Activated T-helper 1 cell treated with Interleukin-2 at 50 U/mL for 16 hours (primary cell): Measurements from ENCODE around the gene JPH4.
"Not testable (repeated sequence)": the region's sequence is repeated elsewhere in the genome, so short reads cannot be mapped to it uniquely, and the experiment has no call there.

Source experiments
- DNase-seq: peaks from one replicate; pipeline ENCODE4 v3.0.0-alpha.2; 2020; ENCODE audit warnings: low read depth

The JPH4 gene

GRCh38 chr14:23578560-23579310 lies at the start of gene JPH4:
JPH4 (minus strand) TSS chr14:23578790; CDS start chr14:23577453, 1,337 bp downstream.
- DNase-seq = no peak

- DNase-seq = no peak
These were observed 49.4 kb upstream of the JPH4 start for GRCh38 chr14:23627961-23628360.

- DNase-seq = no peak
These were observed 48.4 kb upstream of the JPH4 start for GRCh38 chr14:23626946-23627345.

DNA sequence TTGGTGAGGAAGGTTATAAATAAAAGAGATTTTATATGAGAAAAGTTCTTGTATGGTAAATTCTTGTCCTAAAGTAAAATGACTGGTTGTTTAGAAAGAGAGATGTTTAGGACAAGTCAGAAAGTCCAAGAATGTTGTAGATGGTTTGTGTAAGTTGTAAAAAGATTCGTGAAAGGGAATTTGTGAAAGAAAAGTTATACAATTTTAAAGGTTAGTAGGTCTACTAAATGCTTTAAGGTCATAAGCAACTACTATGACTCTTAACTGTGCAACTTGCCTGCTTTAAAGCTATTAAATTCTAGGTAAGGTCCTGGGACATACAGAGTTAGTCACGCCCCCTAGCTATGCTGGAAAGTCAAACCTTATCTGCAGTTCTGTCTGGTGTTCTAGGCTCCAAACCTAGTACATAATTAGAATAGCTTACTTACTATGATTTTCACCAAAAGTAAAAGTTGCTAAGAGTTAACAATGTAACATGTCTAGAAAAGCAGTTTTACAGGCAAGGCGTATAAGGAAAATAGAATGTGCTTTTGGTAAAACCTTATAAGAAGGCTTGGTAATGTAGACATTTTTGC lies 46.3 kb upstream of the JPH4 start:
- DNase-seq = no peak

- DNase-seq = no peak
These were observed 45.4 kb upstream of the JPH4 start for GRCh38 chr14:23623962-23624361.

DNA sequence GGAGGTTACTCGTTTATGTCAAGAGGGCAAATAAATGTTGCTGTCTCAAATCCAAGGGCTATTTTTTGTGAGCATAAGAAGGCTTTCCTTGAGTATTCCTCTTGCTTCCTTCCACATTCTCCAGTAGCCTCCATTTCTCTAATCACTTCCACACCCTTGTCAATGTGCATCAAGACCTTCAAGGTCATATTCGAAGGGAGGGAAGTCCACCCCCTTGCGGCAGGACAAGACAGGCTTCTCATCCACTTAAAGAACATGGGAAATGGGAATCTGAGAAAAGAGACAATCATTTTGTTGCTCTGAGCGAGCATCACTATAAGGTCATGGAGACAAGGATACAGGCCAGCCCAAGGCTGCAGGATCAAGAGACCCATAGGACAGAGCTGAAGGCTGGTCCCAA lies 44.4 kb upstream of the JPH4 start:
- DNase-seq = no peak

DNA sequence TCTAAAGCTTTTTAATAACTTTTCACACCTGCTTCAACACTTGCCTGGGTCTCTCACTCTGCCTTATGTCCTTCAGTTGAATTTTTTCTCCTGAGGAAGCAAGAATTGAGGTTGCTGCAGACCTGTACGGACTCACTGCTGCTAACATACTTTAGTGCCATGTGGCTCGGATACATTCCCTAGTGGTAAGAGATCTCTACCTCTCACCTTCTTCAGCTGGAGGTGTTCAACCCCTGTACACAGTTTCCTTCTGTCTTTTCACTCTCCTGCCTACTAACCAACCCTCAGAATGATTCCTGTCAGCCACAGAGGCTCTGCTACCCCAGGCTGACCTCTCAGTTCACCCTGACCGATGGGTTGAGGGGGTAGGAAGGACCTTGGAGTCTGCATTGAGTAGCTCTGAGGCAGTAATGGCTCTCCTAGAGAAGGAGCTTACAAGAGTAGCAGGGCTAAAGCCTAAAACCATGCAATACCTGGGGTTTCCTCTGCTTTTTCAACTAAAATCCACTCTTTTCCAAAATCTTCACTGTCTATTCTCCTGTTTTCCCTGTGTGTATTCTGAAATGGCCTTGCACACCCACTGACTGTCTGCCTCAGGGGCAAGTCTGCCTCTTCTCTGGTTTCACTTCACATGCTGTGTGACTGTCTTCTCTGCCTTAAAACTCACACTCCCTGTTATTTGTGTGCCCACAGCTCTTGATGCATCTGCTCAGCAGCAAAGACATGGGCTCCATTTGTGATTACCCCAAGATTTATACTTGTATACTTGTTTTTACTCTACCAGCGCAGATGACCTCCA lies 43.5 kb upstream of the JPH4 start:
- no peak for DNase-seq

DNA sequence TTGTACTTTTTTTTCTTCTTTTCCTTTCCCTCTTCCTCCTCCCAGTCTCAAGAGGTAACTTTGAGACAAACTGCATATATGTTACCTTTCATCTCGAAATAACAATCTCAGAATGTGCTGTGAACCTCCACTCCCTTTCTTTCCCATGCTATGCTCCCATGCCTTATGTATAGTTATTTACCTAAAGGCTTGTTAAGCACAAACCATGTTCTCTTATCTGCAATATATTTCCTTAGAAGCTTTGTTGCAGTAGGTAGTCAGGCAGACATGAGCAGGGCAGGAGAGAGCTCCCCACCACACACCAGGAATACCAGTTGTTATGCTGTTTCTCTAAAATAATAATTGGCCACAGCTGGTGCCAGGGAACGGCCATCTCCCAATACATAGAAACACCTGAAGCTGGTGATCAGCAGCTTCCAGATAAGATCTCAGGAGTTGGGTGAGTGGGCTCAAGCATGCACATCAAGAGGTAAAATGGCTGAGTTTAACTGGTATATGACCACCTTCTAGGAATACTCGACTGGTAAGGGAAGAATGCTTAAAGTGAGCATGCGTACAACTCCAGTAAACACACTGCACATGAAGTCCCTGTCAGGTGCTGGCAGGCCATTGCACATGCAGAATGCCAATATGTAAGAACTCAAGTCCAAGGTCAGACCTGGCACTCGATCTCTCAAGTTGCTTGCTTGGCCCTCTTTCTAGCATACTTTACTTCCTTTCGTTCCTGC lies 42.8 kb upstream of the JPH4 start:
- no peak for DNase-seq

DNA sequence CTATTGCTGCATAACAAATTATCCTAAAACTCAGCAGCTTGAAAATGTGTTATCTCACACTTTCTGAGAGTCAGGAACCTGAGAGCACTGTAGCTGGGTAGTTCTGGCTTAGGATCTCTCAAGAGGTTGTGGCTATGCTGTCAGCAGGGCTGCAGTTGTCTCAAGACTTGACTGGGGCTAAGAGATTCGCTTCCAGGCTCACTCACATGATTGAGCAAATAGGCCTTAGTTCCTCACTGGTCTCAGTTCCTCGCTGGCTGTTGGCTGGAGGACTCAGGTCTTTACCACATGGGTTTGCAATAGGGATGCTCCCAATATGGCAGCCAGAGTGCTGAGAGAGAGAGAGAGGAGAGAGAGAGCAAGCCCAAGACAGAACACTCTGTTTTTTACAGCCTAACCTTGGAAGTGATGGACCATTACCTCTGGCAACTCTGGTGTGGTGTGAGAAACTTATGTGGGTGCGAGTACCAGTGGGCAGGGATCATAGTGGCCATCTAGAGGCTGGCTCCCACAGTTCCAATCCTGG lies 41.6 kb upstream of the JPH4 start:
- no peak for DNase-seq

- no peak for DNase-seq
These were observed 39.9 kb upstream of the JPH4 start for GRCh38 chr14:23618415-23618988.

DNA sequence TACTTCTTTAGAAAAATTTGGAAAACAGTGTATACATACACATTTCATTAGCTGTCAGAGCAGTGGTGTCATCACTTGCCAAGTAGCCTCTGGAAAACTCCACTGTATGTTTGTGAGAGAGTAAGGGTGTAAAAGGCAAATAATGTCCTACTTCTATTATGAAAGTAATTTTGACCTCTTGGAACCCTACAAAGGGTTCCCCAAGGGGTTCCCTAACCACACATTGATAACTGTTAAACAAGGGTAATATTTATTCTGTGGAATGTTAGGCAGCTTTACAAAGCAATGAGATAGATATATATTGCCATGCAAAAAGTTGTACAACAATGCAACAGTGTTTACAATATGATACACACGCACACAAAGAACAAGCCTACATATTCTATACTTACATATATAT lies 38.9 kb upstream of the JPH4 start:
- no peak for DNase-seq

GRCh38 chr14:23615856-23616255 lies 37.3 kb upstream of the JPH4 start:
- no peak for DNase-seq

DNA sequence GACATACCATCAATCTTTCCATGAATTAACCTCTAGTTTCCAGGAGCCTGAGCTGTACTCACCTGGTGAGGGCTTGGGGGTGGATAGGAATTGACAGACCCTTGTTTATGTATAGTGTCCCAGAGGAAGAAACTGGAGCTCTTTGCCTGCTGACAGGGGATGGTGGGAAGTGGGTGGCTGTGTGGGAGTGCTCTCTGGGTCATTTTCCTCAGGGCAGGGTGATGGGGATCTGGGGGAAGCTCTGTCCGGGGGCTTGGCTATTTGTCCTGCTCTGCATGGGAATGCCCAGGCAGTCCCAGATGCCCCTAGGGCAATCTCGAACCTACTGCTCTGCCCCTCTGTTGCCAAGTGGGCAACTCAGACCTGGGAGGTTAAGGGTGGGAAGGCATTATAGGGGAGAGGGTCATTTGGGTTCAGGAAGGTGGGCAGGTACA lies 35.8 kb upstream of the JPH4 start:
- DNase-seq = no peak

GRCh38 chr14:23613242-23614070 lies 34.9 kb upstream of the JPH4 start:
- no peak for DNase-seq

- DNase-seq = no peak
These were observed 34.2 kb upstream of the JPH4 start for GRCh38 chr14:23612802-23613201.

GRCh38 chr14:23612354-23612732 lies 33.8 kb upstream of the JPH4 start:
- DNase-seq = no peak

DNA sequence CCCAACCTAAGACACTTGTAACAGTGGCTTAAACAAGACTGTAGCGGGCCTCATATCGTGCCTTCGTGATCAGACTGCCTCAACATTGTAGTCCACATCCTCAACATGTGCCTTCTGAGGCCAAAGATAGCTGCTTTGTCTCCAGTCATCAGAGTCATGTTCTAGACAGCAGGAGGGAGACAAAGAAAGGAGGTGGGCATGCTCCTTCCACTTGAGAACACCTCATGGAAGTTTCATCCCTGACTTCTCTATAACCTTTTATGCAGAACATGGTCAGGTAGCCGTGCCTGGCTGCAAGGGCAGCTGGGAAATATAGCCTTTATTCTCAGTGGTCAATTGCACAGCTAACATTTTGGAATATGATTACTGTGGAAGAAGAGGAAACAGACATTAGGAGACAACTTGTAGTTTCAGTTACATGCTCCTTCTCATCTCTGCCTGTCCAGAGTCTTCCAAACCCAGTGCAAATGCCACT lies 32.3 kb upstream of the JPH4 start:
- DNase-seq = no peak

DNA sequence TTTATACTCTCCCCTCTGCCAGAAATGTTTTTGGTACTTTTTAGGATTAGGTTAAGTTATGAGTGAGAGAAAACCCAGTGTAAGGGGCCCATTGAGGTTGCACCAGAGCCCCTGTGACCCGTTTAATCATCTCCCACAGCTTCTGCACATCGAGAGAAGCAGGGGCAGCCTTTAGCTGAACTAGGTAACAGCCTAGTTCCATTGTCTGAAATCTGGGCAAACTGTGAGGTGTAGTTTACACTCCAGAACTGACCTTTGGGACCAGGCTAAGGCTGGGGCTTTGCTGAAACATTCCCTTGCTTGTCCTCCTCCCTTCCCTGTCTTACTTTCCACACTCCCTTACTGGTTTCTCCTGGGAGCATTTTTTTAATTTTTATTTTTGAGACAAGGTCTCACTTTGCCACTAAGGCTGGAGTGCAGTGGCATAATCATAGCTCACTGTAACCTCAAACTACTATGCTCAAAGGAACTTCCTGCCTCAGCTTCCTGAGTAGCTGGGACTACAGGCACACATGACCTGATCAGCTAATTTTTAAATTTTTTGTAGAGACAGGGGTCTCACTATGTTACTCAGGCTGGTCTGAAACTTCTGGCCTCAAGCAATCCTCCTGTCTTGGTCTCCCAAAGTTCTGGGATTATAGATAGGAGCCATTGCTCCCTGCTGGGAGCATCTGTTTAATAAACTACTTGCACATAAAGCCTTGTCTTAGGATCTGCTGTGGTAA lies 31.7 kb upstream of the JPH4 start:
- DNase-seq = no peak

- not testable (repeated sequence) for DNase-seq
These were observed 31.0 kb upstream of the JPH4 start for GRCh38 chr14:23609411-23610089.

GRCh38 chr14:23609001-23609400 lies 30.4 kb upstream of the JPH4 start:
- no peak for DNase-seq
